T follicular helper cell (primary cell): ENCODE data around the gene STAG1.

ENCODE experiments used
- DNase-seq: peaks from one replicate; pipeline ENCODE4 v3.0.0-alpha.2; 2020; ENCODE audit warnings: low read depth

Gene STAG1

GRCh38 chr3:136330900-136331299 lies 421.3 kb downstream of the STAG1 start:
- DNase-seq: no peak

- no peak for DNase-seq
These were observed 422.6 kb downstream of the STAG1 start for GRCh38 chr3:136329593-136329992.

- no peak for DNase-seq
These were observed 424.5 kb downstream of the STAG1 start for GRCh38 chr3:136327671-136328070.

- no peak for DNase-seq
These were observed 425.9 kb downstream of the STAG1 start for GRCh38 chr3:136326316-136326715.

GRCh38 chr3:136311968-136312367 lies 440.2 kb downstream of the STAG1 start:
- no peak for DNase-seq

- DNase-seq: no peak
These were observed 440.9 kb downstream of the STAG1 start for GRCh38 chr3:136311261-136311660.

- DNase-seq: no peak
These were observed 446.3 kb downstream of the STAG1 start for GRCh38 chr3:136305879-136306278.

GRCh38 chr3:136300444-136300843 lies 451.7 kb downstream of the STAG1 start:
- no peak for DNase-seq

- DNase-seq: no peak
These were observed 454.4 kb downstream of the STAG1 start for GRCh38 chr3:136297826-136298225.

- no peak for DNase-seq
These were observed 455.2 kb downstream of the STAG1 start for GRCh38 chr3:136296960-136297359.

- no peak for DNase-seq
These were observed 458.0 kb downstream of the STAG1 start for GRCh38 chr3:136294176-136294575.

GRCh38 chr3:136293279-136293678 lies 458.9 kb downstream of the STAG1 start:
- no peak for DNase-seq

- DNase-seq: no peak
These were observed 459.7 kb downstream of the STAG1 start for GRCh38 chr3:136292500-136292899.

- DNase-seq: no peak
These were observed 460.9 kb downstream of the STAG1 start for GRCh38 chr3:136291302-136291701.
